ENCODE results near the gene POP4. TPM values are rescaled to one million over a fixed set of nuclear protein-coding genes. Genes with fewer than 3 reads are reported as not detected.

POP4 gene
- total and polyA plus RNA-seq, 2 donors (not counting 3 experiments of a cell fraction or from before 2014, with no cell fraction given), result 56.2 to 64.4 TPM

DNA sequence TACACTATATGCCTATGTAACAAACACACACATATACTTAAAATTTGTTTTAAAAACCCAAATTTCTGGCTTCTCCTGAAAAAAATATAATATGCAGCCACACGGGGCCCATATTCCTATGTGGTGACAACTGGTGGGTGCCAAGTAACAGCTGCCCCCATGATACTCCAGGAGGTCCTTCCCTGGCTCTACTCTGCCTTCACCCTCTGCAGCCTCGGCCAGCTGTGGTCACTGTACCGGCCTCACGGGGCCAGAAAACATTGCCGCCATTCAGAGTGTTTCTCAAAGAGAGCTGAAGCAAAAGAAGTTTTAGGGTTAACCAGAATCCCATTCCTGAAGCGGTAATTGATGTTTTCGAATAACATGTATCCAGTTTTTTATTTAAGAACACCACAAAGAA is 32.6 kb upstream of the POP4 start:
- dilution Hi-C loops (cut with MboI; ENCODE audit: extremely low pct_ligation_motif_present, low sequenced_read_pairs), result no loop called here
- H3K9me1 ChIP-seq (replicated peaks; ENCODE audit: control insufficient read depth, extremely low read depth, insufficient read depth, low read length), result no peaks in the 10 kb centered on the region
- no peak for DNase-seq (ENCODE audit: low read depth, low spot score)
- FAIRE-seq, result no peak
- TF ChIP-seq GATA2 (IDR thresholded peaks at IDR 0.05; ENCODE audit: insufficient read depth, insufficient read length, low read depth, low read length) (no peak), EZH2 (IDR thresholded peaks at IDR 0.05; ENCODE audit: borderline replicate concordance, low read depth, low read length, severe bottlenecking) (no peak), CTCF (IDR thresholded peaks at IDR 0.05; ENCODE audit: extremely low read depth in 1 of 2, insufficient read depth in 1 of 2, low read depth in 1 of 2, low read length in 2 of 2) (no peak), POLR2AphosphoS5 (IDR thresholded peaks at IDR 0.05; ENCODE audit: insufficient read depth, low read depth, low read length) (no peak), MYC (IDR thresholded peaks at IDR 0.05; ENCODE audit: low read depth, low read length) (no peak), JUN (IDR thresholded peaks at IDR 0.05; ENCODE audit: borderline replicate concordance, insufficient read depth, insufficient read length, low read depth) (no peak), FOS (IDR thresholded peaks at IDR 0.05; ENCODE audit: borderline replicate concordance, insufficient read depth, low read length) (no peak), POLR2A (IDR thresholded peaks at IDR 0.05; ENCODE audit: low read depth, low read length) (no peak), MAX (IDR thresholded peaks at IDR 0.05; ENCODE audit: insufficient read depth, insufficient read length) (no peak)
- ChIA-PET POLR2A (no interaction called here), CTCF (no interaction called here)
- H3K27me3 ChIP-seq (ENCODE audit: control insufficient read depth in 2 of 2, insufficient read depth in 2 of 2, low read length in 2 of 2), result no peaks in the 10 kb centered on the region
- H3K9me3 ChIP-seq (replicated peaks; ENCODE audit: control insufficient read depth, insufficient read depth, low read length), result no peaks in the 10 kb centered on the region
- no TSS peak for BruUV-seq (replicated peaks)
- no peak overlapping the region for H3K27ac ChIP-seq (ENCODE audit: insufficient read depth, low read depth, low read length)
- no peaks in the 10 kb centered on the region for H3K4me1 ChIP-seq (ENCODE audit: control insufficient read depth, extremely low read depth, insufficient read depth, low read length)
- H2AFZ ChIP-seq (ENCODE audit: low read depth, low read length), result no peak overlapping the region
- no peaks in the 10 kb centered on the region for H3K79me2 ChIP-seq (ENCODE audit: control insufficient read depth, insufficient read depth, low read length)
- no peaks in the 10 kb centered on the region for H3K36me3 ChIP-seq (ENCODE audit: control insufficient read depth in 2 of 2, extremely low read depth in 1 of 2, insufficient read depth in 2 of 2, low read length in 2 of 2)
- no peak overlapping the region for H3K9ac ChIP-seq (replicated peaks; ENCODE audit: extremely low read depth, insufficient read depth, low read length)
- intact Hi-C loops (cut with micrococcal nuclease), result no loop called here
- no peak overlapping the region for H3K4me3 ChIP-seq (replicated peaks in 1 of 3; ENCODE audit: insufficient read depth in 1 of 3, low read depth in 1 of 3, low read length in 3 of 3)
- H3K4me2 ChIP-seq (ENCODE audit: insufficient read depth, low read length), result no peak overlapping the region
- H4K20me1 ChIP-seq (replicated peaks; ENCODE audit: control insufficient read depth, extremely low read depth, insufficient read depth, low read length), result no peaks in the 10 kb centered on the region
